ENCODE data around the gene PDCD5.

DNA sequence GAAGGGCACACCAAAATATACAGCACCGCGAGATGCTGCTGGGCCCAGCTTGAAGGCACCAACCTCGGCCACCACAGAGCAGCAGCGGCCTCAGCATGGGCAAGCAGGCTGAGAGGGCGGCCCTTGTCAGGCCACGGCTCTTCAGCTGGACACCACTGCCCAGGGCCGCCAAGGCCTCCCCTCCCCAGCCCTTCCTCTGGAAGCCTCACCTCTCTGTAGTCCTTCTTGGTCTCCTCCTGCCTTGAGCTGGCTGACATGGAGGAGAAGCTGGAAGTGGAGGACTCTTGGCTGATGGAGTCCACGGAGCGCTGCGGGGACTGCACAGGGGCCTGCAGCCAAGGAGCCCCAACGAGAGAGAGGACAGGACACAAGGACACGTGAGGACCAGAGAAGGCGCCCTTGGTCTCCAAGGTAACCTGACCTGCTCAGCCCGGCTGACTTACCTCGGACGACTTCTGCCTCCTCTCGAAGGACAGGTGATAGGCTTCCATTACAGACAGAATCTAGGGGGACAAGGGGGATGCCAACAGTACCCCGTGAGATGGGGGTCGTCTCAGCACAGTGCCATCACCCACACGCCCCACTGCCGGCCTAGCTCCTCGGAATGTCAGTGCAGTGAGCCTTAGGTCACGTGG is 38.2 kb downstream of the PDCD5 start:
- TF ChIP-seq, protein P1, sequence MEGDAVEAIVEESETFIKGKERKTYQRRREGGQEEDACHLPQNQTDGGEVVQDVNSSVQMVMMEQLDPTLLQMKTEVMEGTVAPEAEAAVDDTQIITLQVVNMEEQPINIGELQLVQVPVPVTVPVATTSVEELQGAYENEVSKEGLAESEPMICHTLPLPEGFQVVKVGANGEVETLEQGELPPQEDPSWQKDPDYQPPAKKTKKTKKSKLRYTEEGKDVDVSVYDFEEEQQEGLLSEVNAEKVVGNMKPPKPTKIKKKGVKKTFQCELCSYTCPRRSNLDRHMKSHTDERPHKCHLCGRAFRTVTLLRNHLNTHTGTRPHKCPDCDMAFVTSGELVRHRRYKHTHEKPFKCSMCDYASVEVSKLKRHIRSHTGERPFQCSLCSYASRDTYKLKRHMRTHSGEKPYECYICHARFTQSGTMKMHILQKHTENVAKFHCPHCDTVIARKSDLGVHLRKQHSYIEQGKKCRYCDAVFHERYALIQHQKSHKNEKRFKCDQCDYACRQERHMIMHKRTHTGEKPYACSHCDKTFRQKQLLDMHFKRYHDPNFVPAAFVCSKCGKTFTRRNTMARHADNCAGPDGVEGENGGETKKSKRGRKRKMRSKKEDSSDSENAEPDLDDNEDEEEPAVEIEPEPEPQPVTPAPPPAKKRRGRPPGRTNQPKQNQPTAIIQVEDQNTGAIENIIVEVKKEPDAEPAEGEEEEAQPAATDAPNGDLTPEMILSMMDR (IDR thresholded peaks at IDR 0.05), result no peak
- TF ChIP-seq POLR2A (IDR thresholded peaks at IDR 0.05), result no peak

Measured in heart left ventricle (tissue), 13 donors.